ENCODE measurements around the gene SLC10A3. TPM values are rescaled to one million over a fixed set of nuclear protein-coding genes. Genes with fewer than 3 reads are reported as not detected.

SLC10A3 gene
- total and polyA plus RNA-seq, 2 of the 8 experiments (the other 6 are each of a cell fraction or from before 2014, with no cell fraction given) = 6.8 to 9.5 TPM

- Histone ChIP-seq H4K91ac (replicated peaks; ENCODE audit: insufficient read length, low read length) (no peak overlapping the region), H2BK12ac (ENCODE audit: low read depth, low read length) (no peak overlapping the region), H4K20me1 (replicated peaks in 1 of 2; ENCODE audit: control insufficient read depth in 1 of 2, insufficient read depth in 2 of 2, low read length in 2 of 2) (peaks cover 0 to 5% of the 10 kb centered on the region in 2 experiments), H3K56ac (replicated peaks; ENCODE audit: insufficient read length, low read depth, low read length) (no peak overlapping the region), H2BK5ac (ENCODE audit: low read depth, low read length) (no peak overlapping the region), H2BK120ac (replicated peaks; ENCODE audit: low read depth, low read length) (no peak overlapping the region), H2BK15ac (ENCODE audit: low read length) (no peak overlapping the region), H3K23ac (ENCODE audit: insufficient read length) (no peak overlapping the region), H2AFZ (ENCODE audit: low read length) (no peak overlapping the region), H3K79me1 (ENCODE audit: low read depth, low read length) (no peaks in the 10 kb centered on the region; the same call in 1 of the 2 replicates), H3K18ac (ENCODE audit: extremely low read depth, low read length) (no peak overlapping the region), H3K36me3 (ENCODE audit: control insufficient read depth in 2 of 4, insufficient read depth in 4 of 4, low read length in 3 of 4) (peaks cover 0 to 35% (median 15%) of the 10 kb centered on the region in 4 experiments; a peak in 5 of 8 replicates), H2AK5ac (ENCODE audit: low read depth, low read length) (no peak overlapping the region), H3K4me3 (ENCODE audit: extremely low read depth in 1 of 4, insufficient read depth in 2 of 4, low read depth in 3 of 4, low read length in 4 of 4) (peak overlapping the region; percentile 38 to 71 (median 49)), H3K9ac (replicated peaks in 1 of 4; ENCODE audit: extremely low read depth in 1 of 4, low read depth in 3 of 4, low read length in 3 of 4) (peak overlapping the region in 2 of 4 experiments; percentile 28 to 37; a peak in 2 of 7 replicates), H3K9me3 (ENCODE audit: insufficient read depth in 2 of 2, low read depth in 1 of 2, low read length in 1 of 2) (no peaks in the 10 kb centered on the region), H3K4ac (replicated peaks; ENCODE audit: insufficient read length, low read depth, low read length) (no peak overlapping the region), H4K8ac (ENCODE audit: extremely low read depth, insufficient read depth, low read length) (0 out of 2 replicates have a peak overlapping the region, but pooled peaks have one; percentile 25), H3K4me1 (replicated peaks in 1 of 4; ENCODE audit: control insufficient read depth in 3 of 4, insufficient read depth in 4 of 4, low read length in 3 of 4) (peaks cover 0 to 4% (median 0%) of the 10 kb centered on the region in 4 experiments; a peak in 1 of 7 replicates), H4K5ac (ENCODE audit: insufficient read length, low read depth, low read length) (no peak overlapping the region), H3K79me2 (ENCODE audit: control insufficient read depth in 1 of 2, insufficient read depth in 2 of 2, low read length in 2 of 2) (no peaks in the 10 kb centered on the region; a peak in 1 of 4 replicates), H2BK20ac (ENCODE audit: low read length) (no peak overlapping the region), H3K27ac (ENCODE audit: low read depth, low read length) (no peak overlapping the region), H3K27me3 (replicated peaks in 1 of 4; ENCODE audit: control insufficient read depth in 3 of 4, extremely low read depth in 1 of 4, insufficient read depth in 3 of 4, low read length in 3 of 4) (no peaks in the 10 kb centered on the region), H3K14ac (ENCODE audit: insufficient read length) (no peak overlapping the region), H3K4me2 (ENCODE audit: insufficient read depth in 1 of 2, low read depth in 2 of 2, low read length in 2 of 2) (peak overlapping the region; percentile 69 to 70), H3K23me2 (ENCODE audit: low read depth, low read length) (peaks cover 3% of the 10 kb centered on the region; the same call in 1 of the 2 replicates)
- 81% methylated on average over 4 of the region's 13 CpGs; no CpG with 5 or more reads in 1 of the 2 experiments for WGBS, 2 experiments (ENCODE audit: extremely low coverage in 1 of 2, insufficient coverage in 1 of 2, insufficient read length in 1 of 2, insufficient replicate concordance in 2 of 2, low coverage in 1 of 2, low lambda C conversion rate in 2 of 2, missing lambda C conversion rate in 1 of 2)
- no peak for DNase-seq (ENCODE audit: low read depth in 1 of 2, low spot score in 2 of 2)
- no peak for FAIRE-seq
- TF ChIP-seq EP300 (IDR thresholded peaks at IDR 0.05; ENCODE audit: borderline replicate concordance in 1 of 2, low read depth in 2 of 2, low read length in 2 of 2) (no peak), E2F6 (IDR thresholded peaks at IDR 0.05) (no peak), POLR2A (IDR thresholded peaks at IDR 0.05; ENCODE audit: control extremely low read depth in 1 of 2, low read depth in 2 of 2, low read length in 2 of 2) (no peak), RXRA (IDR thresholded peaks at IDR 0.05; ENCODE audit: insufficient read depth, low read depth, low read length) (no peak), CEBPB (IDR thresholded peaks at IDR 0.05; ENCODE audit: low read depth, low read length) (no peak), TBP (IDR thresholded peaks at IDR 0.05; ENCODE audit: low read depth, low read length) (no peak), ATF2 (IDR thresholded peaks at IDR 0.05; ENCODE audit: low read length) (no peak), CREB1 (IDR thresholded peaks at IDR 0.05) (no peak), TEAD4 (IDR thresholded peaks at IDR 0.05; ENCODE audit: low read depth, low read length) (no peak), HDAC6 (IDR thresholded peaks at IDR 0.05; ENCODE audit: low read depth, low read length) (no peak), SRF (IDR thresholded peaks at IDR 0.05; ENCODE audit: low read depth, low read length) (no peak), CHD2 (IDR thresholded peaks at IDR 0.05; ENCODE audit: low read length) (no peak)
- POLR2A ChIA-PET (ENCODE audit: partially characterized antibody) = interaction anchor here (1.0 to 2.9 kb wide), 5 partner anchors 10 to 90 kb away, joined by 3 to 9 read pairs (median 5); partner anchors contain the start of genes ATP6AP1 and RPL10
- CTCF ChIA-PET (ENCODE audit: partially characterized antibody) = interaction anchor here (0.6 to 1.6 kb wide), 5 partner anchors 9 to 100 kb away, joined by 3 read pairs; partner anchors contain the start of gene SLC10A3
Observed at GRCh38 chrX:154444755-154445246, 45.6 kb downstream of the SLC10A3 start.

Data from H1 (cell line).